HUES6 (cell line): ENCODE measurements around the gene RAD51B.

Experiments used
- H3K27ac ChIP-seq: 2 replicates; pipeline ENCODE4 v1.7.0; 2013; ENCODE audit warnings: low read depth, mild to moderate bottlenecking, low read length, inconsistent platforms
- H3K27me3 ChIP-seq: 2 replicates; pipeline ENCODE4 v1.6.1; 2013; ENCODE audit warnings: low read length; ENCODE audit not compliant: control insufficient read depth, insufficient read depth
- H3K36me3 ChIP-seq: 2 replicates; pipeline ENCODE4 v1.6.1; 2013; ENCODE audit warnings: low read length; ENCODE audit not compliant: control insufficient read depth, insufficient read depth
- H3K4me1 ChIP-seq: 2 replicates; pipeline ENCODE4 v1.6.1; 2013; ENCODE audit warnings: low read length; ENCODE audit not compliant: control insufficient read depth, insufficient read depth
- H3K4me3 ChIP-seq: 2 replicates; pipeline ENCODE4 v1.5.1; 2013; ENCODE audit warnings: low read depth, low read length
- H3K9ac ChIP-seq: one replicate; pipeline ENCODE4 v1.6.1; 2013; ENCODE audit warnings: mild to moderate bottlenecking, low read length
- H3K9me3 ChIP-seq: 2 replicates; pipeline ENCODE4 v1.6.1; 2013; ENCODE audit warnings: low read depth, low read length; ENCODE audit not compliant: control insufficient read depth, insufficient read depth

Gene RAD51B

DNA sequence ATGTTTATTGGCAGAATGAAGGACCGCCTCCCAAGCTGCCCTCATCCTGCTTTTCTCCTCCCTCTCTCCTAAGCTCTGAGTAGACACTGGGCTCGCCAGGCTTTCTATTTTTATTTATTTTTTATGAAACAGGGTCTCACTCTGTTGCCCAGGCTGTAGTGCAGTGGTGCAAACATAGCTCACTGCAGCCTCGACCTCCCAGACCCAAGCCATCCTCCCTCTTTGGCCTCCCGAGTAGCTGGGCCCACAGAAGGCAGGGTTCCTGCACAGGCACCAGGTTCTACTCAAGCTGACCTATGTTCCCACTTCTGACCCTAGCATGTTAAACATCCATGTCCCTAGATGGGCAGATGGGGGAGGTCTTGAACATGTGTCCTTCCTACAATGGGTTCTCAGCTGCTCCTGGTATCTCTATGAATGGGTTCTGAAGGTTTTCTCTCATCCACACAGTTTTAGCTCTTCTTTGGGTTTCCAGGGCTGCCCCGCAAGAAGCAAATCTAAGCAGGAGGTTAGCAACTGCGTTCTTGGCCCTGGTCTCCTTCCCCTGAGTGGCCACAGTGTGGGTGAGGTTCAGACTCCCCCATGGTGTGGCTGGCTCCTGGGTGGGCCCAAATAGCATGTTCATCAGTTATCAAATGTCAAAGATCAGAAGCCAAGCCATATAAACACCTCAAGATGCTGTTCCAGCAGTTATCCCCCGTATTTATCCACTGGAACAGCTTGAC is 805.9 kb downstream of the RAD51B start:
- Histone ChIP-seq H3K36me3 (no peaks in the 10 kb centered on the region), H3K9me3 (no peaks in the 10 kb centered on the region), H3K27me3 (no peaks in the 10 kb centered on the region), H3K9ac (no peak overlapping the region), H3K27ac (no peak overlapping the region), H3K4me3 (no peak overlapping the region), H3K4me1 (peaks cover 24% of the 10 kb centered on the region)

DNA sequence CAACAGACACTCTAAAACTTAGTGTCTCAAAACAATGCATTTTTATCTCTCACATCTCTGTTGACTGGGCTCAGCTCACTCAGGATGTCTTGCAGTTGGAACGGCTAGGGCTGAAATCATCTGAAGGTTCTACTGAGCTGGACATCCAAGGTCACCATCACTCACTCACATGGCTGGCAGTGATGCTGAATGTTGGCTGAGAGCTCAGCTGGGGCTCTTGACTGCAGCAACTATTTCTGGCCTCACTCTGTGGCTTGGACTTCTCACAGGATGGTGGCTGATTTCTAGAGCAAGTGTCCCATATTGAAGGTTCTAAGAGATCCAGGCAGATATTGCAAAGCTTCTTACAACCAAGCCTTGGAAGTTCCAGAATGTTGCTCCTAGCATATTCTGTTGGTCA is 806.8 kb downstream of the RAD51B start:
- no peaks in the 10 kb centered on the region for H3K27me3 ChIP-seq
- H3K4me1 ChIP-seq: peaks cover 24% of the 10 kb centered on the region
- H3K36me3 ChIP-seq: no peaks in the 10 kb centered on the region
- no peak overlapping the region for H3K4me3 ChIP-seq
- no peak overlapping the region for H3K9ac ChIP-seq
- no peak overlapping the region for H3K27ac ChIP-seq
- no peaks in the 10 kb centered on the region for H3K9me3 ChIP-seq

DNA sequence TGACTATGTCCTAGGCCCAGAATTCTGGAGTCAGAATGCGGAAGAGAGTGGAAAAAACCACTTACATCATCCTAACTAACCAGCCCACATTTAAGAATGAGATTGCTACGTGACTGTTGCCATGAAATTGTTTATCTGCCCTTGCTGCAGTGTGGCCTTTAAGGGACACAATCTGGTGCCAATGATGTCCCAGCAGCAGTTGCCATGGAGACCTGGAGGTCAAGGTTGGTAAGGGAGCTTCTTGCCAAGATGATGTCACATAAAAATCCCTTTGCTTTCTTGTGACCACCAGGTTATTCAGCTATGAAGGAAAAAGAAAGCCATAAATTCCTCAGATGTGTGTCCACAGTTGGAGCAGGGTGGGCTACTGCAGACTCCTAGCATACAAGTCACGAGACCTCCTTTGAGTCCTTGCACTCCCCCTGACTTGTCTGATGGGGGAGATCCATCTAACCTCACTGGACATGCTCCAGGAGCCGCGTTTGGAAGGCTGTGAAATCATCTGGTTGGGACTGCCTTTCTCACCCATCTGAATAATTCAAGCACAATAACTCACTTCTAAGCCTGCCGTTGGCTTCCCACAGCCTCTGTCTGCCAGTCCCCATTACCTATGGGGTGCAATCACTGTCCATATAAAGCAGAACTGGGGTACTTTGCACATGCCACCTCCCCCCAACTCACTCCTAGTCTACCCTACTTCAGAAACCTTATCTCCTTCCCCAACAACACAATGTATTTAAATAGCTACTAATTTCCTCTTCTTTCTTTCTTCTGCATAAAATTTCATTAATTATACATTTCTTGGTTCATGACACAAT is 807.7 kb downstream of the RAD51B start:
- Histone ChIP-seq H3K9ac (no peak overlapping the region), H3K36me3 (no peaks in the 10 kb centered on the region), H3K27ac (no peak overlapping the region), H3K4me1 (peaks cover 24% of the 10 kb centered on the region), H3K27me3 (no peaks in the 10 kb centered on the region), H3K9me3 (no peaks in the 10 kb centered on the region), H3K4me3 (no peak overlapping the region)

DNA sequence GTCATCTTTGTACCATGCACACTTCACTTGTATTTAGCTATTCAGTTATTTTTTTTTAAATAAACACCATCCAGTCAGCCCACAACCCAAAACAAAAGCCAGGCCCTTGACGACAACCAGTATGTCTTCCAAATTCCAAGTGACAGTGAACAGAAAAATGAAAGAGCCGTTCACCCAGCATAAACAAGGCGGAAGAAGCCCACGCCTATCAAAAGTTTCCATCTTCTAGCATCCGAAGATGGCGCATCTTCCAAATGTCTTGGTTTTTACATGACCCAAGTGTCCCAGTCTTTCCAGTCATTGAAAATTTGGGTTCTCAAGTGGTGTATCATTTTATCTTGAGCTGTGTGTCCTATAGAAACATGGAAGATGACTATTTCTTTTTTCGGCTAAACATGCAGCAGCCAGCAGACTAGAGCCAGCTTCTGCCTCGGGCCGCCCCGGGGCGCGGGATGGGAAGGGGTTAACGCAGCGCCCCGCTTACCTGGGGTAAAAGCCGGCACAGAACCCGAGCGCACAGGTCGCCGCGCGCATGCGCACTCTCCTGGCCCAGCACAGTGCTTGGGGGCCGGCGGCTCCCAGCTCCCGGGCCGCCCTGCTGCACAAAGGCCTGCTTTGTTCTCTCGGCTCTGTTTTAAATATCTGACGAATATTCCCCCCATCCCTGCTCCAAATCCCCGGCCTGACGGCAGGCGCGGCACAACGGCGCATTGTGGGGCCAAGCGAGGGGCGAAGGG is 808.5 kb downstream of the RAD51B start:
- Histone ChIP-seq H3K9ac (peak overlapping the region; percentile 47), H3K4me3 (peak overlapping the region; percentile 40), H3K27me3 (no peaks in the 10 kb centered on the region), H3K36me3 (no peaks in the 10 kb centered on the region), H3K9me3 (no peaks in the 10 kb centered on the region), H3K4me1 (peaks cover 24% of the 10 kb centered on the region), H3K27ac (no peak overlapping the region; the same call in 1 of the 2 replicates)

DNA sequence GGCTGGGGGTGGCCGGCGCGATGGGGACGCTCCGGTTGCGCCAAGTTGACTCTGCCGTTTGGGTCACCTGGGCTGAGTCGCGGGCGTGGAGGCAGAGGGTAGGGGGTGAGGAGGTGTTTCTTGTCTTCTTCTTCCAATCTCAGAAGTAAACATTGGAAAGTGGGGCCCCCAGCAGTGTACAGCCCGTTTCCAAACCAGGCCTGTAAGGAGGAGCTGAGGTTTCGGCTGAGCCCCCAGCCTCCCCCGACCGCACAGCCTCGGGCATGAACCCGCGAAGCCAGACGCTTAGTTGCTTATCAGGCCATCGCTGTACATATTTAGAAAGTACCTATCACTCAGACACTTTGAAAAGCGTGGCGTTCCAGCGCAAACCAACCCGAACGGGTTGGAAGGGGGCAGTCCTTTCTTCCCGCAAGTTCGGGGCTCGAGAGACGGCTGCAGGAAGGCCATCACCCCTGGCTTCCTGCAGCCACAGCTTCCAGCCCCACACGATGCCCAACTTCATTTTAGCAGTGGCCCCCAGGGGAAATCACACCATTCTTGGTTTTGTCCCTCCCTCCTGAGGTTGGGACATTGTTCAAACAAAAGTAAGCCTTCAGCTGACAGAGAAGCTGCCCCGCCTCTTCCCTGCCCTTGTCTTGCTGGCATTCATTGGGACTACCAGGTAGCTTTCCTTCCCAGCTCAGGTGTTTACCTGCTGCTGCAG is 809.2 kb downstream of the RAD51B start:
- peaks cover 24% of the 10 kb centered on the region for H3K4me1 ChIP-seq
- H3K9ac ChIP-seq: peak overlapping the region; percentile 47
- H3K36me3 ChIP-seq: no peaks in the 10 kb centered on the region
- no peaks in the 10 kb centered on the region for H3K9me3 ChIP-seq
- H3K4me3 ChIP-seq: peak overlapping the region; percentile 40
- no peaks in the 10 kb centered on the region for H3K27me3 ChIP-seq
- H3K27ac ChIP-seq: no peak overlapping the region; the same call in 1 of the 2 replicates

DNA sequence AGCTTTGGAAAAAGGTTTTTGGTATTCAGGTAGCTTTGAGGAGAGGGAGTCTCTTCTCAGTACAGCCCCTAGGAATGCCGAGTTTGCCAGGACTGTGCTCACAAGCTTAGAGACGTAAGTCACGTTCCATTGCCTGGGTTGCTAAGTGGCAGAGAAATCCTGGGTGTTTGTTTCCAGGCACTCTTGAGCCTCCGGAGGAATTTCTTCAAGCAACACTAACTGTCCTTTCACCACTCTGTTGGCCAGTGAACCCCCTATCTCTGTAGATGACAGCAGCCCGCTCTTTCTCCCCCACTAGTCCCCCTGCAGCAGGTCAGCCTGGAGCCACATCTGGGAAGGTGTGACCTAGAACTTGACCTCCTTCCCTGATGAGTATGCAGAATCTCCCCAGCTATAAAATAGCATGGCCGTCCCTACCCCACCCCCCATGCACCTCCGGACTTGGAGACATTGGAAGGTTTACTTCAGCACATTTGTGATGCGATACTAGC is 810.5 kb downstream of the RAD51B start:
- H3K9me3 ChIP-seq: no peaks in the 10 kb centered on the region
- no peaks in the 10 kb centered on the region for H3K36me3 ChIP-seq
- no peaks in the 10 kb centered on the region for H3K27me3 ChIP-seq
- no peak overlapping the region for H3K27ac ChIP-seq
- no peak overlapping the region for H3K9ac ChIP-seq
- no peak overlapping the region for H3K4me3 ChIP-seq
- H3K4me1 ChIP-seq: peaks cover 24% of the 10 kb centered on the region

DNA sequence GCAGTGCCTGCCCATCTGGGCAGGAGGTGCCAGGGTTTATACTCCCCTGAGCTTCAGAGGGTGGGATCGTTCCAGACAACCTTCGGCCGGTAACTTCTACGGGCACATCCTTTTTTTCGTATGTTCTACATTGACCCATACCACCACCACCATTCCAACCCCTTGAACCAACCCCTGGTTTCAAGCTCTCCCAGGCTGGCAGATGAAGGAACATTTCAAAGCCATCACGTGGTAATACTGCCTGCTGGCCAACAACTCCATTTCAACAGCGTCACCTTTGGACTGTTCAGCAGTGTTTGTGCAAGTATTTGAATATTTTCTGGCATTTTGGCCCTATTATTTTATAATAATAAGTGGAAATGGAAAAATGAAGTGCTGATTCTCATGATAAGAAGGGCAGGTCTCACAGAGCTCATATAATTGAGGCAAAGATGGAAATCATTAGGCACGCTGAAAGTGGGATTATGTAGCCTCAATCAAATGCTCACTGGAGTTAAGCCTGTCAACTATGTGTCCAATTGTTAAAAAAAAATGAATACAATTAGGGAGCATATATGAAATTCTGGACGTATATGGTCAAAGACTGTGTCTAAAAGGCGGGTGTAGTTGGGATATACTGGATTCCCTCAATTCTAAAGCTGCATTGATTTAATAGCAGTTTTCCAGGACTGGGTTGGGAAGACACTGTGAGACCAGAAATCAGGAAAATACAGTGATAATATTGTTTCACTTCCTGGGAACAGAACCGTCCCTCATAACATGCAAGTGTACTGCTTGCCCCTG is 811.2 kb downstream of the RAD51B start:
- Histone ChIP-seq H3K9me3 (no peaks in the 10 kb centered on the region), H3K36me3 (no peaks in the 10 kb centered on the region), H3K27me3 (no peaks in the 10 kb centered on the region), H3K4me3 (no peak overlapping the region), H3K9ac (no peak overlapping the region), H3K27ac (no peak overlapping the region), H3K4me1 (peaks cover 24% of the 10 kb centered on the region)

DNA sequence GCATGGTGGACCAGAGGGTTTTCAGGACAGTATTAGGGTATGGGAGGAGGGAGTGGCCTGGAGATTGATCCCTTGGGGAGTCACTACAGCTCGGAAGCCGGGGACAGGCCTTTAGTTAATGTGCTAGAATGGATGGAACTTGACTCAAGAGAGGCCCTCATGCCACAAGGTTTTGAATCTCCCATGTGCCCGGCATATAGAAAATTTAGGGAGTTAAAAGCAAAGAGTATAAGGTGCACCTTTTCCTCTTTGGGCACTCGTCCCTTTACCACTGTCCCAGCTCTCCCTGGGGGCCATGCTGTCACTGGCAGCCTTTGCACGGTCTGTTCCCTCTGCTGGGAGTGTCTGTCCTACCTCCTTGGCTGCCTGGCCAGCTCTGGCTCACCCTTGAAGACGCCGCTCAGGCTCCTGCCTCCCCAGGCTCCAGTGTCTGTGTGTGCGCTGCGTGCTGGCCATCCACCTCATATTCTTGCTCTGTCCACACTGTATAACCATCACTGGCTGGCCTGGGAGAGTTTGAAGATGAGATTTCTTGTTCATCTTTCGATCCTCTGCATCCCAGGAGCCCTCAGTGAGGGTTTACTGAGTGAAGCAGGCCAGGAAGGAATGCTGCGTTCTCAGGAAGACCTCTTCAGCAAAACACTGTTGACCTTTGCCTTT is 811.9 kb downstream of the RAD51B start:
- Histone ChIP-seq H3K27ac (no peak overlapping the region), H3K4me3 (no peak overlapping the region), H3K9ac (no peak overlapping the region), H3K36me3 (no peaks in the 10 kb centered on the region), H3K9me3 (no peaks in the 10 kb centered on the region), H3K4me1 (peaks cover 24% of the 10 kb centered on the region), H3K27me3 (no peaks in the 10 kb centered on the region)

DNA sequence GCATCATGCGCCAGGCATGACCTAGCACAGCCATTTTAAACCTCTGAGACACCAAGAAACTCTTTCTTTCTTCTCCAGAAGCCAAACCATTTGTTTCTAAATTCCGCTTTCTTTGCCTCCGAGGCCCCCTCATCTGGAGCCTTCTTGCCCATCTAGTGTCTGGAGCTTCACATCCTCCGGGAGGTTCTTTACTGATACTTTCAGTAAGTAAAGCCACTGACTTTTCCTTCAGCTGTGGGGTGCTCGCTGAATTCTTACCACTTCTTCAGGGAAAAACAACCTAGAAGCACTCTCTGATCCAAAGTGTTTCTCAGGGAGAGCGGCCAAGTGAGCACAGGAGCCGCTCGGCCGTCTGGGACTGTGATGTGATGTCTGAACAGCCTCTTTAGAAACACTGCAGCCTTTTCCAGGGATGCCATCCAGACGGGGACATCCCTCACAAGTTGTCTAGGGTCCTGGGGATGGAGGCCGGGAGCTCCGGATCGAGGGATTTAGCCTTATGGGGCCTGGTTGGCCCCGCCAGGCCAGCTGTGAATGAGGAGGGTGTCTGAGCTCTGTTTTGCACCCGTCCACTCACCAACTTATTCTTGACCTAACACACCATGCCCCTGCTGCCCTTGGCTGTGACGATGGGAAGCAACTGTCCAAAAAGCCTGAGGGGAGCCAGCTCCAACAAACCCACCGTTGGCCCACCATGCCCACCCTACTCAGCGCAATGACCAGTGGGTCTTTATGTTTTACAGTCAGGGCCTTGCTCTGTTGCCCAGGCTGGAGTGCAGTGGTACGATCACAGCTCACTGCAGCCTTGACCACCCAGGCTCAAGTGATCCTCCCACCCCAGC is 812.7 kb downstream of the RAD51B start:
- no peak overlapping the region for H3K9ac ChIP-seq
- no peak overlapping the region for H3K27ac ChIP-seq
- no peaks in the 10 kb centered on the region for H3K36me3 ChIP-seq
- no peaks in the 10 kb centered on the region for H3K9me3 ChIP-seq
- H3K4me3 ChIP-seq: no peak overlapping the region
- H3K4me1 ChIP-seq: peaks cover 24% of the 10 kb centered on the region
- H3K27me3 ChIP-seq: no peaks in the 10 kb centered on the region
